Motor neuron (in vitro differentiated cells): ENCODE measurements around the gene CDC42SE2. TPM values are rescaled to one million over a fixed set of nuclear protein-coding genes. Genes with fewer than 3 reads are reported as not detected.

Source experiments
- ATAC-seq, 8 experiments: fragments of 200-7000 bp; cut with Tn5 transposase; replicated peaks in 6 of 8; 2 replicates each; pipeline ENCODE4 v1.8.0; 2021; ENCODE audit warnings: mild to moderate bottlenecking in 8 of 8, moderate library complexity in 8 of 8
- H3K27ac ChIP-seq, 2 donors: fragments of 250-450 bp; sonication (Bioruptor Pico); 2 replicates each; pipeline ENCODE4 v1.9.0; 2021; ENCODE audit warnings: antibody characterized with exemption in 2 of 2, mild to moderate bottlenecking in 2 of 2, moderate library complexity in 1 of 2
- H3K4me1 ChIP-seq, 2 donors: fragments of 250-450 bp; sonication (Bioruptor Pico); replicated peaks in 1 of 2; 2 replicates each; pipeline ENCODE4 v1.6.1; 2021; ENCODE audit warnings: antibody characterized with exemption in 2 of 2, mild to moderate bottlenecking in 2 of 2, moderate library complexity in 1 of 2
- H3K4me3 ChIP-seq, 5 donors: fragments of 250-450 bp; sonication (Bioruptor Pico); 2 replicates each; pipeline ENCODE4 v1.9.0; 2021; ENCODE audit warnings: antibody characterized with exemption in 5 of 5, mild to moderate bottlenecking in 5 of 5, moderate library complexity in 4 of 5
- WGBS, 10 experiments: fragments of 450-650 bp; shearing (Covaris generic); methylation state at CpG; one replicate each; pipeline ENCODE4 v1.0.0; 2022; 5-methylcytosine and 5-hydroxymethylcytosine counted together
- in situ Hi-C, 9 experiments: fragments of 400-800 bp; cut with MboI; loops; one replicate each; pipeline ENCODE4 v1.15.0; 2021; ENCODE audit warnings: low sequenced_read_pairs in 9 of 9, low pct_unique_long_range_greater_than_20kb in 2 of 9; ENCODE audit not compliant: unreplicated experiment in 9 of 9
- total RNA-seq, 8 experiments: library from RNA; unstranded; fragments of 300-600 nt; gene quantifications; 2 replicates each; pipeline versions ENCODE4 v1.2.3 to v1.2.4, GENCODE V29; 2022

CDC42SE2 gene
- total RNA-seq, 8 experiments from 2014 or later, result 16.8 to 38.0 (median 27.3) TPM

- Histone ChIP-seq H3K4me3 (no peak overlapping the region), H3K27ac (no peak overlapping the region), H3K4me1 (no peaks in the 10 kb centered on the region)
- no peak for ATAC-seq
- in situ Hi-C loops, result no loop called here
- WGBS, 10 experiments, result 95 to 100% (median 100%) methylated on average over 1 to 3 of the region's 3 CpGs; no CpG with 5 or more reads in 2 of the 10 experiments
These were observed 90.1 kb downstream of the CDC42SE2 start for GRCh38 chr5:131353991-131354390.

- ATAC-seq, result no peak
- 43 to 92% (median 88%) methylated on average over 1 of the region's 1 CpG; no CpG with 5 or more reads in 3 of the 10 experiments for WGBS, 10 experiments
- Histone ChIP-seq H3K27ac (no peak overlapping the region), H3K4me1 (no peaks in the 10 kb centered on the region), H3K4me3 (no peak overlapping the region)
- in situ Hi-C loops, result no loop called here
These were observed 92.2 kb downstream of the CDC42SE2 start for GRCh38 chr5:131355971-131356528.

DNA sequence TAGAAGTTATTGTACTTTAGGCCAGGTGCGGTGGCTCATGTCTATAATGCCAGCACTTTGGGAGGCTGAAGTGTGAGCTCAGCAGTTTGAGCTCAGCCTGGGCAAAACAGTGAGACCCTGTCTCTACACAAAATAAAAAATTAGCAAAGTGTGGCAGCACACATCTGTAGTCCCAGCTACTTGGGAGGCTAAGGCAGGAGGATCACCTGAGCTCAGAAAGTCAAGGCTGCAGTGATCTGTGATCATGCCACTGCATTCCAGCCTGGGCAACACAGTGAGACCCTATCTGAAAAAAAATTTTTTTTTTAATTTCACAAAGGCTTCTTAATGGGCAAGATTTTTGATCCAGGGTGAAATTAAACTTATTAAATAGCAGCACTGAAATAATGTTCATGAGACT lies 92.8 kb downstream of the CDC42SE2 start:
- Histone ChIP-seq H3K4me1 (no peaks in the 10 kb centered on the region), H3K4me3 (no peak overlapping the region), H3K27ac (no peak overlapping the region)
- no peak for ATAC-seq
- in situ Hi-C loops, result no loop called here
- WGBS, 10 experiments, result 60 to 100% (median 100%) methylated on average over 1 of the region's 1 CpG; no CpG with 5 or more reads in 4 of the 10 experiments

DNA sequence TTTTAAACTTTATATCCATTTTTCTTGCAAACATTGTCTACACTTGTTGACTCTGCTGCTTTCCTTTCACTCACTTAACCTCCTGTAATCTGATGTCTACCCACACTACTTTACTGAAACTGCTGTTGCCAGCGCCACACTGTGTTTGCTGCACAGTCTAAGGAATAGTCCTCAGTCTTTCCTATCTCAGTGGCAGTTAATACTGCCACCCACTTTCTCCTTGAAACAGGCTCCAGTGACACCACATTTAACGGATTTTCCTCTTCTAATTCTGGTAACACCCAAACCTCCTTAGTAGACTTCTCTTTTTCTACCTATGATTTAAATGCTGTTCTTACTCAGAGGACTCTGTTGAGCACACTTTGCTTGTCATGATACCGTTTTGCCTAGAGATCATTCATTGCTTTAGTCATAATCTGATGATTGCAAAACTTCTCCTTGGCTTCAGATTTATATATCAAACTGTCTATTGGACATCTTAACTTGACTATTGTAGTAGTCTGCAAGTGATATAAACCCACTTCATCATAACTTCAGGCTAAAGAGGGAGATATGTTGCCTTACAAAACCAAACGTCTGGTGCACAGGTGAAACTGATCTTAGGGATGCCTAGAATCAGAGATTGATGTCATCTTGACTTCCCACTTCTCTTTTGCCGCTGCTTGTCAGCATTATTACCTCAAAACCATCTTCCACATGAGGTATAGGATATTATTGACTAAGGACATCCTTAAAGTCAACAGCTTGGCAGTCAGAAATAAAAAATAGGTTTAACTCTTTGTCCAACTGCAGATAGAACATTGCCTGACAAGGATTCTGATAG lies 94.1 kb downstream of the CDC42SE2 start:
- no peaks in the 10 kb centered on the region for H3K4me1 ChIP-seq
- in situ Hi-C loops, result no loop called here
- no peak overlapping the region for H3K27ac ChIP-seq
- 59 to 100% (median 85%) methylated on average over 2 to 5 of the region's 5 CpGs for WGBS, 10 experiments
- no peak overlapping the region for H3K4me3 ChIP-seq
- peak in 1 of 8 experiments; percentile 61 for ATAC-seq

DNA sequence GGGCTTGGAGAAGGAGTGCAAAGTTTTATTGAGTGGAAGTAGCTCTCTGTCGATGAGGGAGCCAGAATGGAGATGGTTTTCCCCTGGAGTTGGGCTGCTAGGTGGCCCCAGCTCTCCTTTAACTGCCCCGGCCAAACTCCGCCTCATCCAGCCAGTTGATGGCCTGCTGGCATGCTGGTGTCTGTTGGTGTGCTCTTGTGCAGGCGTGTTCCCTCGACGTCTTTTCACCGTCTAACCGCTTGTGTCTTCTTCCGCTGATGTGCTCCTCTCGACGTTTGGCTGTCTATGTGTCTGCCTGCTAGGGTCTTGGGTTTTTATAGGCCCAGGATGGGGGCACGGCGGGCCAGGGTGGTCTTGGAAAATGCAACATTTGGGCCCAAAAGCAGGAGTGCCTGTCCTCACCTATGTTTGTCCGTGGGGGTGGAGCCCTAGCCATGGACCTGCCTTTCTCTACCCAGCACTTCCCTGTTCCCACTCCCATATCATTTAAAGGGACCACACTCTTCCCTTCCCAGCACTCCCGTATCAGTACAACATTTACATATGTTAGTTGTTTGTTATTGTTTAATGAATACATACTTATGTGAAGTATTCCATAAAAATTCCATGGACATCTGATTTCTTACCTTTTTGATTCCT lies 97.9 kb downstream of the CDC42SE2 start:
- 29 to 94% (median 89%) methylated on average over 1 to 13 of the region's 15 CpGs; no CpG with 5 or more reads in 3 of the 10 experiments for WGBS, 10 experiments
- ATAC-seq, result no peak
- Histone ChIP-seq H3K4me1 (no peaks in the 10 kb centered on the region), H3K27ac (no peak overlapping the region), H3K4me3 (no peak overlapping the region)
- in situ Hi-C loops, result no loop called here

GRCh38 chr5:131363811-131364506 lies 100.1 kb downstream of the CDC42SE2 start:
- ATAC-seq, result no peak

GRCh38 chr5:131364507-131365050 lies 100.7 kb downstream of the CDC42SE2 start:
- ATAC-seq, result no peak
- H3K4me3 ChIP-seq, result no peak overlapping the region
- H3K4me1 ChIP-seq, result no peaks in the 10 kb centered on the region
- no peak overlapping the region for H3K27ac ChIP-seq
- in situ Hi-C loops, result no loop called here
- 60 to 100% (median 100%) methylated on average over 1 of the region's 1 CpG; no CpG with 5 or more reads in 4 of the 10 experiments for WGBS, 10 experiments

More at GRCh38 chr5:131363811-131364506, 100.1 kb downstream of the CDC42SE2 start:
- in situ Hi-C loops, result no loop called here
- WGBS, 10 experiments, result 83 to 100% (median 96%) methylated on average over 2 to 6 of the region's 6 CpGs; no CpG with 5 or more reads in 2 of the 10 experiments
- H3K27ac ChIP-seq, result no peak overlapping the region
- H3K4me3 ChIP-seq, result no peak overlapping the region
- no peaks in the 10 kb centered on the region for H3K4me1 ChIP-seq

DNA sequence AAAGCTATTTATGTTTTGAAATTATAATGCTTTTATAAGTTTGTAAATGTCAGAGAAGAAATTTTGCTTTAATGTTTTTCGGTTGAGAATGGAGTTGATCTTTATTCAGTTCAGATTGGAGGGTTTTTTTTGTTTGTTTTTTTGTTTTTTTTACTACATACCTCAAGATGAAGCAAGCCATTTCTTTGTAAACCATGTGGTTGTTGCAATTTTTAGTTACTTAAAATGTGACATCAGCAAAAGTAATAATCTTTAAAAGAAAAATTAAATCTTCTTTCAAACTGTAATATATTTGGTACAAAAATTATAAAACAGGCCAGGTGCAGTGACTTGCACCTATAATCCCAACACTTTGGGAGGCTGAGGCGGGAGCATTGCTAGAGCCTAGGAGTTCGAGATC lies 102.6 kb downstream of the CDC42SE2 start:
- no peak for ATAC-seq
- no peak overlapping the region for H3K27ac ChIP-seq
- H3K4me3 ChIP-seq, result no peak overlapping the region
- in situ Hi-C loops, result no loop called here
- WGBS, 10 experiments, result 45 to 100% (median 99%) methylated on average over 1 to 3 of the region's 3 CpGs
- H3K4me1 ChIP-seq, result no peaks in the 10 kb centered on the region

GRCh38 chr5:131367219-131367860 lies 103.5 kb downstream of the CDC42SE2 start:
- no peak for ATAC-seq
- Histone ChIP-seq H3K4me1 (no peaks in the 10 kb centered on the region), H3K27ac (no peak overlapping the region), H3K4me3 (no peak overlapping the region)
- WGBS, 10 experiments, result 83 to 100% (median 95%) methylated on average over 1 to 4 of the region's 4 CpGs
- in situ Hi-C loops, result no loop called here

DNA sequence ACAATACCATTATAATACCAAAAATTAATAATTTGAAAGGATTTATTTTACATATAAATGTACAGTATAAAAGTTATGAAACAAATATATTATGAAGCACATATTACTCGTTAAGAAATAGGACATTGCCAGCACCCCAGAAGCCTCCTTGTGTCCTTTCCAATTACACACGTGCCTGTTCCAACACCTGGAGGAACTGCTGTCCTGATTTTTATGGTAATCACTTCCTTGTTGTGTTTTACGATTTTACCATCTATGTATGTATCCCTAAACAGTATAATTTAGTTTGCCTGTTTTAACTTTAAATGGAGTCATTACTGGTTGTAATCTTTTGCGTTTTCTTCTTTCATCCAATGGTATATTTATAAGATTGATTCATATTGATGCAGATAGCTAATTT lies 105.0 kb downstream of the CDC42SE2 start:
- H3K4me1 ChIP-seq, result no peaks in the 10 kb centered on the region
- in situ Hi-C loops, result no loop called here
- no peak overlapping the region for H3K4me3 ChIP-seq
- ATAC-seq, result no peak
- no peak overlapping the region for H3K27ac ChIP-seq
- WGBS, 10 experiments, result 66 to 100% (median 91%) methylated on average over 2 to 4 of the region's 4 CpGs

DNA sequence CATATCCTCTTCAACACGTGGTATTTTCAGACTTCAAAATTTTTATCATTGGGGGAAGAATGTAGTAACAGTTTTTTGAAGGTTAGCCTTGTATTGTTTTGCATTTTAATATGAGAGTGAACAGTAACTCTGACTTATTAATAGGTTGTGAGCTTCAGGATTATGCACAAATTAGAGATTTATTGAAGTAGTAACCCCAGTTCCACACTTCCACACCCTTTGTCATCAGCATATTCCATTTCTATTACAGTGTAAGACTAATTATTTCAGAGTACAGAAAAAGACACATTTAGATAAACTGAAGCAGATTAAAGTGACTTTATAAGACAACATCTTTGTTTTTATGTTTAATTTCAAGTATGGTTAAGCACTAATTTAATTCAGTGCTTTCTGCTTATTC lies 105.7 kb downstream of the CDC42SE2 start:
- in situ Hi-C loops, result no loop called here
- peak in 2 of 8 experiments; percentile 59 to 74 for ATAC-seq
- 60 to 100% (median 83%) methylated on average over 1 of the region's 1 CpG; no CpG with 5 or more reads in 3 of the 10 experiments for WGBS, 10 experiments
- Histone ChIP-seq H3K4me1 (no peaks in the 10 kb centered on the region), H3K4me3 (no peak overlapping the region), H3K27ac (no peak overlapping the region)

- WGBS, 10 experiments, result 44 to 100% (median 92%) methylated on average over 1 to 2 of the region's 2 CpGs
- in situ Hi-C loops, result no loop called here
- H3K27ac ChIP-seq, result no peak overlapping the region
- no peaks in the 10 kb centered on the region for H3K4me1 ChIP-seq
- ATAC-seq, result no peak
- H3K4me3 ChIP-seq, result no peak overlapping the region
These were observed 108.0 kb downstream of the CDC42SE2 start for GRCh38 chr5:131371835-131372234.
